ENCODE measurements around the gene COL27A1.

Gene COL27A1

GRCh38 chr9:114115654-114116125 is 39.6 kb upstream of the COL27A1 start (continued):
- no peak for TF ChIP-seq ZNF23 (tag by site-specific recombination; IDR thresholded peaks at IDR 0.05; ENCODE audit: borderline replicate concordance)
- TF ChIP-seq ZNF133 (tag by site-specific recombination; IDR thresholded peaks at IDR 0.05) = no peak
- no peak for TF ChIP-seq ZNF701 (tag by site-specific recombination; IDR thresholded peaks at IDR 0.05)
- no peak for TF ChIP-seq ZNF155 (tag by site-specific recombination; IDR thresholded peaks at IDR 0.05)
- no peak for TF ChIP-seq ZNF660 (tag by site-specific recombination; IDR thresholded peaks at IDR 0.05)
- TF ChIP-seq PBX3 (CRISPR knock-in tag; IDR thresholded peaks at IDR 0.05) = no peak
- no peak for TF ChIP-seq ZNF302 (tag by site-specific recombination; IDR thresholded peaks at IDR 0.05; ENCODE audit: low read depth)
- no peak for TF ChIP-seq ZSCAN23 (tag by site-specific recombination; IDR thresholded peaks at IDR 0.05)
- no peak for TF ChIP-seq ZNF239 (tag by site-specific recombination; IDR thresholded peaks at IDR 0.05)

GRCh38 chr9:114116126-114116747 is 39.1 kb upstream of the COL27A1 start:
- TF ChIP-seq EGR2 (tag by site-specific recombination; IDR thresholded peaks at IDR 0.05; ENCODE audit: low read depth) (0 out of 2 replicates have a peak, but pooled peaks have one; percentile 31), ZFHX2 (tag by site-specific recombination; conservative IDR thresholded peaks at IDR 0.05) (peak; percentile 48; the same call in 1 of the 2 replicates), ZNF623 (tag by site-specific recombination; IDR thresholded peaks at IDR 0.05) (peak; percentile 67), ZBTB6 (tag by site-specific recombination; IDR thresholded peaks at IDR 0.05) (no peak)
- POLR2A ChIA-PET = interaction anchor here (0.5 kb wide), 1 partner anchor 81 kb away, joined by 3 read pairs; no protein-coding TSS in a partner anchor
- Histone ChIP-seq H3K4me1 (ENCODE audit: control insufficient read depth, insufficient read depth, low read length) (no peaks in the 10 kb centered on the region), H3K36me3 (ENCODE audit: control insufficient read depth in 2 of 2, insufficient read depth in 1 of 2, low read length in 2 of 2) (no peaks in the 10 kb centered on the region), H3K4me3 (ENCODE audit: low read depth, low read length) (no peak overlapping the region), H3K9me3 (ENCODE audit: control insufficient read depth, insufficient read depth, low read depth, low read length) (no peaks in the 10 kb centered on the region), H3K27ac (ENCODE audit: extremely low read depth, low read depth, low read length) (no peak overlapping the region)
- CTCF ChIA-PET = interaction anchor here (1.0 to 4.2 kb wide), 4 partner anchors 8 to 175 kb away, joined by 3 to 34 read pairs (median 14); no protein-coding TSS in a partner anchor

GRCh38 chr9:114117614-114117995 is 37.7 kb upstream of the COL27A1 start:
- POLR2A ChIA-PET = no interaction called here
- no peaks in the 10 kb centered on the region for H3K36me3 ChIP-seq (ENCODE audit: control insufficient read depth in 2 of 2, insufficient read depth in 1 of 2, low read length in 2 of 2)
- TF ChIP-seq BCL6B (tag by site-specific recombination; IDR thresholded peaks at IDR 0.05) (no peak), SCRT1 (tag by site-specific recombination; IDR thresholded peaks at IDR 0.05; ENCODE audit: borderline replicate concordance) (no peak), ZNF518A (tag by site-specific recombination; conservative IDR thresholded peaks at IDR 0.05; ENCODE audit: low read depth) (no peak), ZSCAN18 (tag by site-specific recombination; IDR thresholded peaks at IDR 0.05) (no peak), ZBTB6 (tag by site-specific recombination; IDR thresholded peaks at IDR 0.05) (no peak), ZNF660 (tag by site-specific recombination; IDR thresholded peaks at IDR 0.05) (no peak), ZNF223 (tag by site-specific recombination; IDR thresholded peaks at IDR 0.05) (no peak), SP7 (tag by site-specific recombination; IDR thresholded peaks at IDR 0.05) (no peak), PRDM1 (tag by site-specific recombination; IDR thresholded peaks at IDR 0.05) (no peak)
- CTCF ChIA-PET = interaction anchor here (2.2 to 4.2 kb wide), 2 partner anchors 9 to 37 kb away, joined by 5 to 34 read pairs; partner anchors contain the start of gene COL27A1
- no peak overlapping the region for H3K27ac ChIP-seq (ENCODE audit: extremely low read depth, low read depth, low read length)
- no peak overlapping the region for H3K4me3 ChIP-seq (ENCODE audit: low read depth, low read length)
- H3K9me3 ChIP-seq (ENCODE audit: control insufficient read depth, insufficient read depth, low read depth, low read length) = no peaks in the 10 kb centered on the region
- no peaks in the 10 kb centered on the region for H3K4me1 ChIP-seq (ENCODE audit: control insufficient read depth, insufficient read depth, low read length)

Data from HEK293 (cell line).